ENCODE results near the gene TBX1.

GRCh38 chr22:19802894-19803735, 42.5 kb downstream of the TBX1 start:
- no peak for TF ChIP-seq CTCF (IDR thresholded peaks at IDR 0.05; ENCODE audit: borderline replicate concordance, extremely low read depth, low read length, poor library complexity, severe bottlenecking)
- TF ChIP-seq EZH2 (IDR thresholded peaks at IDR 0.05; ENCODE audit: borderline replicate concordance, low read depth, low read length, severe bottlenecking): no peak

Measured in DND-41 (cell line).